ENCODE results near the gene GTPBP4.
"Not testable (repeated sequence)": the region's sequence is repeated elsewhere in the genome, so short reads cannot be mapped to it uniquely, and the experiment has no call there.

Gene GTPBP4

GRCh38 chr10:1061930-1062774 is 73.9 kb downstream of the GTPBP4 start:
- no peak for DNase-seq

- DNase-seq = no peak
These were observed 75.1 kb downstream of the GTPBP4 start for GRCh38 chr10:1063232-1063865.

GRCh38 chr10:1064964-1065247 is 76.7 kb downstream of the GTPBP4 start:
- no peak for DNase-seq

GRCh38 chr10:1066734-1067133 is 78.5 kb downstream of the GTPBP4 start:
- DNase-seq = not testable (repeated sequence)

GRCh38 chr10:1068380-1069361 is 80.4 kb downstream of the GTPBP4 start:
- DNase-seq = no peak
